Measurements from ENCODE around the gene G6PC1. TPM values are rescaled to one million over a fixed set of nuclear protein-coding genes. Genes with fewer than 3 reads are reported as not detected.

Gene G6PC1
- total and polyA plus RNA-seq, 2 of the 13 experiments (the other 11 are each of a cell fraction or from before 2014, with no cell fraction given) = 1.7 to 37.9 TPM

- TF ChIP-seq ZBTB40 (IDR thresholded peaks at IDR 0.05) (no peak), ZBTB40 (CRISPR knock-in tag; IDR thresholded peaks at IDR 0.05) (no peak; the same call in 1 of the 2 replicates), YEATS4 (CRISPR knock-in tag; IDR thresholded peaks at IDR 0.05; ENCODE audit: borderline replicate concordance) (peak; percentile 59; the same call in 1 of the 2 replicates), ARNT (IDR thresholded peaks at IDR 0.05) (no peak), ZNF713 (CRISPR knock-in tag; IDR thresholded peaks at IDR 0.05) (peak; percentile 93; the same call in 1 of the 2 replicates), TOPORS (CRISPR knock-in tag; IDR thresholded peaks at IDR 0.05) (no peak), ZSCAN21 (CRISPR knock-in tag; IDR thresholded peaks at IDR 0.05; ENCODE audit: borderline replicate concordance) (0 out of 2 replicates have a peak, but pooled peaks have one; percentile 40), ZBTB42 (CRISPR knock-in tag; IDR thresholded peaks at IDR 0.05) (peak; percentile 83; the same call in 1 of the 2 replicates), ZNF850 (CRISPR knock-in tag; conservative IDR thresholded peaks at IDR 0.05) (no peak), ZIK1 (CRISPR knock-in tag; IDR thresholded peaks at IDR 0.05; ENCODE audit: borderline replicate concordance, low read depth) (no peak), RAD21 (CRISPR knock-in tag; IDR thresholded peaks at IDR 0.05) (no peak), ZBTB2 (CRISPR knock-in tag; IDR thresholded peaks at IDR 0.05; ENCODE audit: low read depth) (no peak), HMG20B (CRISPR knock-in tag; conservative IDR thresholded peaks at IDR 0.05) (0 out of 2 replicates have a peak, but pooled peaks have one; percentile 22), SOX6 (IDR thresholded peaks at IDR 0.05) (no peak), SOX6 (CRISPR knock-in tag; IDR thresholded peaks at IDR 0.05) (peak; percentile 82), HNF4A (CRISPR knock-in tag; IDR thresholded peaks at IDR 0.05) (peak; percentile 97), ZNF207 (IDR thresholded peaks at IDR 0.05; ENCODE audit: borderline replicate concordance) (no peak), BRD4 (CRISPR knock-in tag; IDR thresholded peaks at IDR 0.05) (peak; percentile 74; the same call in 1 of the 2 replicates), ZNF138 (CRISPR knock-in tag; IDR thresholded peaks at IDR 0.05; ENCODE audit: low read depth) (0 out of 2 replicates have a peak, but pooled peaks have one; percentile 45), CCDC6 (CRISPR knock-in tag; IDR thresholded peaks at IDR 0.05) (no peak), ZNF619 (CRISPR knock-in tag; IDR thresholded peaks at IDR 0.05) (peak; percentile 67; the same call in 1 of the 2 replicates)
These were observed 46.4 kb upstream of the G6PC1 start (continued) for GRCh38 chr17:42853968-42854790.

Data from HepG2 (cell line).